OCI-M1 (cell line): Measurements from ENCODE around the gene CNOT10.

Experiments
- DNase-seq: peaks from one replicate; lab custom pipeline; 2025; lab: John Stamatoyannopoulos, UW

CNOT10 gene

GRCh38 chr3:32817558-32818228 lies 132.7 kb downstream of the CNOT10 start, which contains the start of gene TRIM71:
Gene TRIM71 (plus strand): TSS chr3:32817997. CDS start chr3:32818081, 84 bp downstream.
- no peak for DNase-seq

GRCh38 chr3:32818229-32818969 lies 133.4 kb downstream of the CNOT10 start:
- DNase-seq, result no peak

- DNase-seq, result no peak
These were observed 134.1 kb downstream of the CNOT10 start for GRCh38 chr3:32818970-32819511.

GRCh38 chr3:32819551-32820348 lies 134.8 kb downstream of the CNOT10 start:
- DNase-seq, result no peak

GRCh38 chr3:32820430-32820829 lies 135.4 kb downstream of the CNOT10 start:
- DNase-seq, result no peak

GRCh38 chr3:32820971-32821685 lies 136.1 kb downstream of the CNOT10 start:
- no peak for DNase-seq

- DNase-seq, result no peak
These were observed 136.8 kb downstream of the CNOT10 start for GRCh38 chr3:32821686-32822296.

GRCh38 chr3:32822609-32823498 lies 137.9 kb downstream of the CNOT10 start:
- no peak for DNase-seq
